Measurements from ENCODE around the gene ELP5. TPM values are rescaled to one million over a fixed set of nuclear protein-coding genes. Genes with fewer than 3 reads are reported as not detected.
A peak's percentile ranks its signal among the peaks of the same experiment; 100 is the strongest.

Gene ELP5
- total RNA-seq, 2 donors from 2014 or later, result 28.1 to 70.7 TPM

DNA sequence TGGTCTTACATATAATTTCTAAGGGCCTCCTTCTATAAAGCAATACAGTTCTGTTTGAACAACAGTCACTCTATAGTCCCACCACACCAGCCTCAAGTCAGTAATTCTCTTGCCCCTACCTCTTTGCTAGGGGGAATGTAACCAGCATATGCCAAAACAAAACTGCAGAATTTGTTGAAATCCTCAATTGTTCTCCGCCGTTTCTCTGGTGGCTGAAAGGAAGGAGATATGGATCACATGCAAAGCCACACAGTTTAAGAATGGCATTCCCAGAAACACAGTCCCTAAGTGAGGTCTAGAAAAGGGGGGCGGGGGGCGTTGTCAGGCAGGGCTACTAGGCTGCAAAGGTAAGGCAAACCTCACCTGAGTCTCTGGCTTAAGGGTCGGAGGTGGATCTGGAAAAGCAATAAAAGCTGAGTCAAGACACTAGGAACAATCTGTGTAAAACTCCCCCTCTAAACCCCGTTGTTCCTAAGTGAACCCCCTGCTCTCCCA, 14.7 kb upstream of the ELP5 start:
- Histone ChIP-seq H3K27ac (peak overlapping the region; percentile 93), H3K36me3 (peaks cover 26% of the 10 kb centered on the region), H3K4me1 (peaks cover 0 to 58% of the 10 kb centered on the region in 2 donors), H3K27me3 (no peaks in the 10 kb centered on the region), H3K4me3 (peak overlapping the region; percentile 93 to 96), H3K9me3 (no peaks in the 10 kb centered on the region)
- TF ChIP-seq, protein P1, sequence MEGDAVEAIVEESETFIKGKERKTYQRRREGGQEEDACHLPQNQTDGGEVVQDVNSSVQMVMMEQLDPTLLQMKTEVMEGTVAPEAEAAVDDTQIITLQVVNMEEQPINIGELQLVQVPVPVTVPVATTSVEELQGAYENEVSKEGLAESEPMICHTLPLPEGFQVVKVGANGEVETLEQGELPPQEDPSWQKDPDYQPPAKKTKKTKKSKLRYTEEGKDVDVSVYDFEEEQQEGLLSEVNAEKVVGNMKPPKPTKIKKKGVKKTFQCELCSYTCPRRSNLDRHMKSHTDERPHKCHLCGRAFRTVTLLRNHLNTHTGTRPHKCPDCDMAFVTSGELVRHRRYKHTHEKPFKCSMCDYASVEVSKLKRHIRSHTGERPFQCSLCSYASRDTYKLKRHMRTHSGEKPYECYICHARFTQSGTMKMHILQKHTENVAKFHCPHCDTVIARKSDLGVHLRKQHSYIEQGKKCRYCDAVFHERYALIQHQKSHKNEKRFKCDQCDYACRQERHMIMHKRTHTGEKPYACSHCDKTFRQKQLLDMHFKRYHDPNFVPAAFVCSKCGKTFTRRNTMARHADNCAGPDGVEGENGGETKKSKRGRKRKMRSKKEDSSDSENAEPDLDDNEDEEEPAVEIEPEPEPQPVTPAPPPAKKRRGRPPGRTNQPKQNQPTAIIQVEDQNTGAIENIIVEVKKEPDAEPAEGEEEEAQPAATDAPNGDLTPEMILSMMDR (IDR thresholded peaks at IDR 0.05), result no peak
- DNase-seq (ENCODE audit: low spot score), result no peak

DNA sequence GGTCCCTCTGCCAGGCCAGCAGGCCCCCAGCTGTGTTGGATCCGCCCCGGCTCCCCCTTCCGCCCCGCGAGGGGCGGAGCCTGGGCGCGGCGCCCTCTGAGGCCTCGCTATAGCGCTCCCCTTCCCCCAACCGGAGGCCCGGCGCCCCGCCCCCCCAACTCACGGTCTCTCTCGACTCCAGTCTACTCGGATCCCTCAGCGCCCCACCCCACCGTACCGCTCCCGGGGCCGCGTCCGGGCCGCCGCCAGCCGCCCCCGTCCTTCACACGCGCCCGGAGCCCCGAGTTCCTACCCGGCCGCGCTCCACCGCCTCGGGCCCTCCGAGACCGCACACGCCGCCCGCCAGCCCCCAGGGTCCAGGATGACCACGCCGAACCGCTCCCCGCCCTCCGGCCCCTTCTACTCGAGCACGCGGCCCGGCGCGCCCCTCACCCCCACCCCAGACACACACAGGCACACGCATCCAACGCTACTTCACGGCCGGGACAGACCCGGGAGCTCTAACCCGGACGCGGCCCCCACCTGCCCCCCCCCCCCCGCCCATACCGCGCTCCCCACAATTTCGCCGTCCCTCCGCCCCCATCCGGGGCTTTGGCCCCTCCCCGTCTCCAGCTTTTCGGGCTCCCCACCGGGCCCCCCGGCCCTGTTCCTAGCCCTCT, 14.1 kb upstream of the ELP5 start:
- peaks cover 0 to 52% of the 10 kb centered on the region in 2 donors for H3K4me1 ChIP-seq

DNA sequence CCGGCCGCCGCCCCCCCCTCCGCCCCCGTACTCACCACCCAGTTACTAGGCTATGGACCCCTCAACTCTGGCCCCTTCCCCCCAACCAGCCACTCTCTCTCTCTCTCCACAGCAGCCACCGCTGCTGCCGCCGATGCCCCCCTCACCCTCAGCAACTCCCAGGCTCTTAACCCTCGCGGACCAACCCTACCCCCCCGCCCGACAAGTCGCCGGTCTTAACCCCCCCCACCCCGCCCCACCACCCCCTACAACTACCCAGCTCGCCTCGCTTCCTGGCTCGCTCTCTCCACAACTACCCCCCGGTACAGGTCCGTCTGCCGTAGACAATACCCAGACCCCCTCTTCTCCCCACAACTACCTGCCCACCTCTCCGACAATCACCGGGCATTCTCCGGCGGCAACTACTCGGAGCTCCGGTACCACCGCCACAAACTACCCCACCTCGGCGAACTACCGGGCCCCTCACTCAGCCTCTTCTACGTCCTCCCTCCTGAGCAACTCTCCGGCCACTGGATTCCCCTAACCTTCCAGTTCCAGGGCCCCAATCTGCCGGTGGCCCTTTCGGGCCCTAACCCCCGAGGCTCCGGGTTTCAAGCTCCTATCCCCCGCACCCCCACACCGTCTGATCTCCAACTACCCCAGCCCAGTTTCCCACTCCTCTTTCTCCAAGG, 13.5 kb upstream of the ELP5 start:
- no peaks in the 10 kb centered on the region for H3K27me3 ChIP-seq
- H3K27ac ChIP-seq, result peak overlapping the region; percentile 93
- H3K36me3 ChIP-seq, result peaks cover 26% of the 10 kb centered on the region
- H3K4me3 ChIP-seq, result peak overlapping the region; percentile 93 to 96
- no peaks in the 10 kb centered on the region for H3K9me3 ChIP-seq
- H3K4me1 ChIP-seq, result peaks cover 0 to 50% of the 10 kb centered on the region in 2 donors
- no peak for DNase-seq (ENCODE audit: low spot score)
- TF ChIP-seq, protein P1 (IDR thresholded peaks at IDR 0.05), result no peak

More for the DNA sequence above, 14.1 kb upstream of the ELP5 start:
- TF ChIP-seq, protein P1 (IDR thresholded peaks at IDR 0.05), result no peak
- H3K9me3 ChIP-seq, result no peaks in the 10 kb centered on the region
- H3K27me3 ChIP-seq, result no peaks in the 10 kb centered on the region
- H3K4me3 ChIP-seq, result peak overlapping the region; percentile 93 to 96
- no peak for DNase-seq (ENCODE audit: low spot score)
- peak overlapping the region; percentile 93 for H3K27ac ChIP-seq
- peaks cover 26% of the 10 kb centered on the region for H3K36me3 ChIP-seq

DNA sequence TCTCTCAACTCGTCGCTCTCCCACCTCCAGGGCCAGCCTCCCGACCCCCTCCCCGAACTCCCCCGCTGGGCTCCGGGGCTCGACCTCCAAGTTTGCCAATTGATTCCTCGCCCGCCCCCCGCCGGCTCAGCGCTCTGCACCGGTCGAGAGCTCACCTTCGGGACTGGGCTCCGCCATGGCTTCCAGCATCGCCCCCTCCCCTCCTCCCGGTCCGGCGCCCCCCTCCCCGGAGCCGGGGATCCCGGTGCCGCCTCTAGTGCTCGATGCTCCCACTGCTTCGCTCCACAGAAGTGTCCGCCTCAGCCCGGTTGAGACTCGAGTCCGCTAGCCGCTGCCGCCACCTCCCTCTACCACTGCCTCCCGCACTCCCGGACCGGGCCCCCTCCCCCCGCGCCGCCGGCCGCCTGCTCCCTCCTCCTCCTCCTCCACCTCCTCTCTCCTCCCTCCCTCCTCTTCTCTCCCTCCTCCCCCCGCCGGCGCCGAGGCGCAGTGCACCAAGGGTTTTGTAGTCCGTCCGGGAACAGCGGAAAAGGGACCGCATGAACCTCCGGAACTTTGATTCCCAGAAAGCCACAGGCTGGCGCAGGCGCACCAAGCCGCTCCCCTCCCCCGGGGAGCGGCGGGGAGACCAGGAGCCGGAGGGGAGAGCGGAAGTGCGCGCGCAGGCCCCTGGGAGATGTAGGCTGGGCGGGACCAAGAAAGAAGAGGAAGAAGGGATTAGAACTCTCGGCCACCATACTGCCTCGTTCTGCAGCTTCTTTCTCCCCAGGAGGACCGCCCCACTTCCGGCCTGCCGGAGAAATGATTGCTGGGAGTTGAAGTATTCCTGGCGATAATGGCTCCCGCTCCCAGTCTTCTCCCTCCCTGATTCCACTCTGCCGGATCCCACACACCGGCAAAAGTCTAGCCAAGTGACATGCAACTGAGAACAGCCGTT, 12.7 kb upstream of the ELP5 start, which contains the start of gene PHF23:
Gene PHF23 (minus strand): TSS at position 367 of the 937 bp plus-strand sequence. CDS start 178 bp downstream, at position 189.
- DNase-seq (ENCODE audit: low spot score), result peak; percentile 99
- Histone ChIP-seq H3K4me3 (peak within 1 kb of the TSS; percentile 93 to 96), H3K27ac (peak within 1 kb of the TSS; percentile 93), H3K9me3 (no peaks in the 10 kb centered on the region), H3K4me1 (peaks cover 0 to 51% of the 10 kb centered on the region in 2 donors), H3K27me3 (no peaks in the 10 kb centered on the region), H3K36me3 (peaks cover 33% of the 10 kb centered on the region)
- TF ChIP-seq, protein P1 (IDR thresholded peaks at IDR 0.05), result no peak

DNA sequence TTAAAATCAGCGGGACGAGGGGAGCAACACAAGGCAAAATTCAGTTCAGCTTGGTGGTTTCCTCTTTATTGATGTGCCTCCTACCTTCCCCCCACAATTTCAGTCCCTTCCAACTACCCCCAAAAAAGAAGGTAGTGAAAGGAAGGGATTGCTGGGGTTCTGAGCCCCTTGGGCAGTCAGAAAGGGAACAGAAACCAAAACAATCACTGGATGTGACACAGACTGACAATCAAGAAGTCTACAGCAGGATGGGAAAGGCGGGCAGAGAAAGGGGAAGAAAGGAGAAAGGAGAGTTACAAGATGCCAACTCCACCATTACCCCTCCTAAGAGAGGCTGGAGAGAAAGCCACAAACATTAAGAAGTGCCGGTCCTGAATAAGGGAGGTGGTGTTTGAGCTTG, 11.6 kb upstream of the ELP5 start:
- Histone ChIP-seq H3K4me3 (peak overlapping the region in 1 of 2 donors; percentile 83), H3K36me3 (peaks cover 39% of the 10 kb centered on the region), H3K27me3 (no peaks in the 10 kb centered on the region), H3K27ac (peak overlapping the region; percentile 96 to 99), H3K9me3 (no peaks in the 10 kb centered on the region), H3K4me1 (peaks cover 0 to 43% of the 10 kb centered on the region in 2 donors)
- TF ChIP-seq, protein P1 (IDR thresholded peaks at IDR 0.05), result no peak
- DNase-seq (ENCODE audit: low spot score), result no peak

All from right atrium auricular region (tissue), 2 donors.